Measurements from ENCODE around the gene SLC9A9. TPM values are rescaled to one million over a fixed set of nuclear protein-coding genes. Genes with fewer than 3 reads are reported as not detected.

Gene SLC9A9
- total and polyA plus RNA-seq, 2 of the 8 experiments (the other 6 are each of a cell fraction or from before 2014, with no cell fraction given): 0.48 to 1.1 TPM

DNA sequence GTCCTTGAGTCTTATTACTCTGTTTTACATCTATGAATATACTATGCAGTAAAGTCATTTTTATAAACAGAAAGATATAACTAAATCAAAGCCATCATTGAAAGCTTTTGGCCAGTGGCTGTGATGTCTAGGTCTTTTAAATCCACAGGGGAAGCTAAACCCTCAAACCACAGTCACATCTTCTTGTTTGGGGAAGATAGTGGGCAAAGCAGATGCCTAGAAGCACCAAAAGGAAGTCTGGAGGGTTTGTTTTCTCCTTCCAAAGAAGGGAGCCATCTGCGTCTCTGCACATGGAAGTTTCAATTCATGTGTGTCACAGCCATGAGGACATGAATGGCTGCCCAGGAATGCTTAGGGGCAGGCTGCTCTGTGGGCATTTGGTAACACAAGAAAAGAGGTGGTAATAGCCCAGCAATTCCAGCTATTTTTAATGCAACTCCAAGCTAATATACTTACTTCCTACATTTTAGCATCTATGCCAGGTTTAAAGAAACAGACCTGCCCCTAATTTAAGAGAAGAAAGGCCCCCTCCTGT, 322.2 kb downstream of the SLC9A9 start (continued):
- no peak for TF ChIP-seq EZH2 (IDR thresholded peaks at IDR 0.05; ENCODE audit: low read depth, low read length, severe bottlenecking)
- no peak for TF ChIP-seq JUND (IDR thresholded peaks at IDR 0.05; ENCODE audit: low read length)
- TF ChIP-seq RBBP5 (IDR thresholded peaks at IDR 0.05; ENCODE audit: borderline replicate concordance, low read depth, low read length): no peak
